GM21528 (cell line): ENCODE data around the gene FSTL4.

Experiments used
- ATAC-seq: cut with Tn5 transposase; IDR thresholded peaks from one replicate; pipeline ENCODE4 v1.9.1; 2021; ENCODE audit warnings: mild to moderate bottlenecking, moderate library complexity; ENCODE audit not compliant: unreplicated experiment, low FRiP score

Gene FSTL4

GRCh38 chr5:133257977-133258376 lies 354.4 kb downstream of the FSTL4 start:
- ATAC-seq, result no peak

- ATAC-seq, result no peak
Measured at GRCh38 chr5:133256276-133256675, 356.1 kb downstream of the FSTL4 start.

- no peak for ATAC-seq
Measured at GRCh38 chr5:133254803-133255202, 357.5 kb downstream of the FSTL4 start.

- no peak for ATAC-seq
Measured at GRCh38 chr5:133253671-133254070, 358.7 kb downstream of the FSTL4 start.

GRCh38 chr5:133253070-133253469 lies 359.3 kb downstream of the FSTL4 start:
- no peak for ATAC-seq

- ATAC-seq, result no peak
Measured at GRCh38 chr5:133252133-133252480, 360.2 kb downstream of the FSTL4 start.

- ATAC-seq, result no peak
Measured at GRCh38 chr5:133251296-133252132, 360.8 kb downstream of the FSTL4 start.

- no peak for ATAC-seq
Measured at GRCh38 chr5:133250527-133250926, 361.8 kb downstream of the FSTL4 start.

- no peak for ATAC-seq
Measured at GRCh38 chr5:133249593-133249992, 362.7 kb downstream of the FSTL4 start.

GRCh38 chr5:133247881-133248624 lies 364.3 kb downstream of the FSTL4 start:
- ATAC-seq, result no peak

- no peak for ATAC-seq
Measured at GRCh38 chr5:133247151-133247709, 365.1 kb downstream of the FSTL4 start.

GRCh38 chr5:133246376-133247150 lies 365.8 kb downstream of the FSTL4 start:
- no peak for ATAC-seq

- ATAC-seq, result no peak
Measured at GRCh38 chr5:133246053-133246370, 366.3 kb downstream of the FSTL4 start.

GRCh38 chr5:133245191-133246052 lies 366.9 kb downstream of the FSTL4 start:
- ATAC-seq, result no peak

GRCh38 chr5:133244242-133244641 lies 368.1 kb downstream of the FSTL4 start:
- ATAC-seq, result no peak

GRCh38 chr5:133243196-133243595 lies 369.1 kb downstream of the FSTL4 start:
- ATAC-seq, result no peak

GRCh38 chr5:133242221-133242835 lies 370.0 kb downstream of the FSTL4 start:
- no peak for ATAC-seq

- ATAC-seq, result no peak
Measured at GRCh38 chr5:133241179-133242092, 370.9 kb downstream of the FSTL4 start.
